CD8-positive, alpha-beta memory T cell (primary cell): ENCODE measurements around the gene SMYD3. TPM values are rescaled to one million over a fixed set of nuclear protein-coding genes. Genes with fewer than 3 reads are reported as not detected.

ENCODE experiments used
- CTCF ChIA-PET: fragments of 350-600 bp; sonication (Branson Sonifier 250); formaldehyde crosslinking; loops from one replicate; lab custom pipeline; 2021; ENCODE audit warnings: antibody characterized with exemption; lab: Charles Lee
- POLR2A ChIA-PET: fragments of 350-600 bp; sonication (Branson Sonifier 250); formaldehyde crosslinking; loops from one replicate; lab custom pipeline; 2021; ENCODE audit warnings: antibody characterized with exemption; lab: Charles Lee
- DNase-seq, 5 donors: peaks; one replicate each; pipeline versions ENCODE4 v3.0.0 to v3.0.0-alpha.2; 2020 to 2022; ENCODE audit warnings: mixed read lengths in 1 of 5
- H3K27ac ChIP-seq: one replicate; pipeline ENCODE4 v1.7.0; 2013; ENCODE audit warnings: low read depth, mild to moderate bottlenecking, low read length, moderate library complexity
- H3K27me3 ChIP-seq: 2 replicates; pipeline ENCODE4 v1.7.0; 2013; ENCODE audit warnings: low read length, mild to moderate bottlenecking; ENCODE audit not compliant: insufficient read depth, poor library complexity, severe bottlenecking
- H3K36me3 ChIP-seq: 2 replicates; pipeline ENCODE4 v1.7.0; 2013; ENCODE audit warnings: mild to moderate bottlenecking, low read length, moderate library complexity; ENCODE audit not compliant: insufficient read depth
- H3K4me1 ChIP-seq: 2 replicates; pipeline ENCODE4 v1.7.0; 2013; ENCODE audit warnings: mild to moderate bottlenecking, low read length, moderate library complexity; ENCODE audit not compliant: insufficient read depth
- H3K4me3 ChIP-seq: 2 replicates; pipeline ENCODE4 v1.7.0; 2013; ENCODE audit warnings: mild to moderate bottlenecking, low read length
- H3K9me3 ChIP-seq: 2 replicates; pipeline ENCODE4 v1.7.0; 2013; ENCODE audit warnings: mild to moderate bottlenecking, low read length
- H3K27ac Mint-ChIP-seq, 8 donors: one replicate each; pipeline ENCODE4 v1.8.0; 2020 to 2021; ENCODE audit warnings: mixed read lengths in 8 of 8, mild to moderate bottlenecking in 6 of 8, inconsistent platforms in 3 of 8, moderate library complexity in 3 of 8
- H3K27me3 Mint-ChIP-seq, 2 donors: one replicate each; pipeline ENCODE4 v1.8.0; 2020 to 2021; ENCODE audit warnings: mixed read lengths in 2 of 2, mild to moderate bottlenecking in 1 of 2, moderate library complexity in 1 of 2
- H3K36me3 Mint-ChIP-seq, 3 donors: one replicate each; pipeline ENCODE4 v1.8.0; 2020 to 2021; ENCODE audit warnings: mixed read lengths in 3 of 3, inconsistent platforms in 1 of 3, mild to moderate bottlenecking in 1 of 3
- H3K4me1 Mint-ChIP-seq, 3 donors: one replicate each; pipeline ENCODE4 v1.8.0; 2020 to 2021; ENCODE audit warnings: mixed read lengths in 3 of 3, inconsistent platforms in 1 of 3, mild to moderate bottlenecking in 1 of 3
- H3K4me3 Mint-ChIP-seq, 7 donors: one replicate each; pipeline ENCODE4 v1.8.0; 2020 to 2021; ENCODE audit warnings: mixed read lengths in 7 of 7, mild to moderate bottlenecking in 6 of 7, moderate library complexity in 4 of 7, inconsistent platforms in 2 of 7
- H3K9me3 Mint-ChIP-seq, 5 donors: one replicate each; pipeline ENCODE4 v1.8.0; 2020 to 2022; ENCODE audit warnings: mixed read lengths in 5 of 5, mild to moderate bottlenecking in 3 of 5, moderate library complexity in 2 of 5, inconsistent platforms in 1 of 5
- polyA plus RNA-seq: library from polyadenylated mRNA; unstranded; fragments of 300-500 nt; fragmentation: Illumina TruSeq; gene quantifications from one replicate; pipeline ENCODE4 v1.2.3, GENCODE V29; 2021
- total RNA-seq, 2 experiments: library from RNA; stranded (reverse); gene quantifications; one replicate each; pipeline ENCODE4 v1.2.3, GENCODE V29; 2021

SMYD3 gene
- total and polyA plus RNA-seq, 3 experiments from 2014 or later = 12.4 to 31.7 (median 14.5) TPM

DNA sequence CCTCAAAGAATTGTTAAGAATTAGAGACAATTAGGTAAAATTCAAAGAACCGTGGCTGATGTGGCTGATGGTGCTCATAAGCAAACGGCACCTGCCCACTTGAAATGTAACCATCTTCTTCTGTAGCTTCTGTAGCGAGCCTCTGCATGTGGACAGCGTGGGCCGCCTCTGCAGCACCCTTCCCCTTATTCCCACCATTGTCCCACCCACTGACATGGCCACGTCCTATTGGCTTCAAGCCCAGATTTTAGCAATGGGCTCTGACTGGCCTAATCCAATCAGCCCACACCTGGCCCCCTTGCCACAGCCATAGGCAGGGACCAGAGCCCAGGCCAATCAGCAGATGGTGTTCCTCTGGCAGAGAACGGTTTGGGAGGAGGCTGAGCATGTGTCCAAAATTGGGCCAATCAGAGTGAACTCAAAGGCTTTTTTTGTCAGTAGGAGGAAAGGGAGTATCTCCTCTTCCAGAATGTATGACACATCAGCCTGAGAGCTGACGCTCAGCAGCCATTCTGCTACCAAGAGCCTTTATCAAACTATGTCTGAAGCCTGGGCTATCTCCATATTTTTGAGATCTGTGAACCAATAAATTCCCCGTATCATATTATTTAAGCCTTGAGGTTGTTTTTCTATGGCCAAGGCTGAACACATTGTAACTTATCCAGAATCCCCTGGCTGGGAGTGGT, 518.5 kb downstream of the SMYD3 start:
- no peaks in the 10 kb centered on the region for H3K9me3 Mint-ChIP-seq
- H3K4me3 Mint-ChIP-seq = no peak overlapping the region
- Histone ChIP-seq H3K4me1 (no peaks in the 10 kb centered on the region), H3K9me3 (no peaks in the 10 kb centered on the region), H3K27me3 (no peaks in the 10 kb centered on the region), H3K4me3 (no peak overlapping the region), H3K27ac (peak overlapping the region; percentile 53), H3K36me3 (no peaks in the 10 kb centered on the region)
- ChIA-PET POLR2A (no interaction called here), CTCF (no interaction called here)
- H3K27ac Mint-ChIP-seq = no peak overlapping the region
- H3K36me3 Mint-ChIP-seq = peaks cover 0 to 10% (median 2%) of the 10 kb centered on the region in 3 donors
- H3K4me1 Mint-ChIP-seq = no peaks in the 10 kb centered on the region
- DNase-seq = no peak
- peaks cover 0 to 6% of the 10 kb centered on the region in 2 donors for H3K27me3 Mint-ChIP-seq

DNA sequence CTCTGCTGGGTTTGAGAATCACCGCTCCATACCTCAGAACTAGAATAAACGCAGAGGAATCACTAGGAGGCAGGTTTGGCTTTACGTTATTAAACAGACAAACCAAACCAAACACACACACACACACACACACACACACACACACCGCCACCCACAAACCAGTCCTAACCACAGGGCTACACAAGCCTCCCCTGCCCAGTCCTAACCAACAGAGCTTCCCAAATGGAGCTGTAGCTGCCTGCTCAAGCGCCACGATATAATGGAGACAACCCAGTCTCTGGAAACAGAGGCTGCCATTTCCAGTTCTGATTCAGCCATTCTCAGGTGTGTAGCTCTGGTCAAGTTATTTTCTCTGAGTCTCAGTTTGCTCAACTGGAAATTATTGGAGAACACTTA, 519.1 kb downstream of the SMYD3 start:
- no peaks in the 10 kb centered on the region for H3K4me1 Mint-ChIP-seq
- POLR2A ChIA-PET = no interaction called here
- Histone ChIP-seq H3K27ac (peak overlapping the region; percentile 53), H3K4me1 (no peaks in the 10 kb centered on the region), H3K27me3 (no peaks in the 10 kb centered on the region), H3K36me3 (no peaks in the 10 kb centered on the region), H3K4me3 (no peak overlapping the region), H3K9me3 (no peaks in the 10 kb centered on the region)
- no peak overlapping the region for H3K27ac Mint-ChIP-seq
- CTCF ChIA-PET = no interaction called here
- H3K9me3 Mint-ChIP-seq = no peaks in the 10 kb centered on the region
- DNase-seq = no peak
- peaks cover 0 to 6% of the 10 kb centered on the region in 2 donors for H3K27me3 Mint-ChIP-seq
- no peak overlapping the region for H3K4me3 Mint-ChIP-seq
- peaks cover 0 to 7% (median 2%) of the 10 kb centered on the region in 3 donors for H3K36me3 Mint-ChIP-seq

- H3K9me3 Mint-ChIP-seq = no peaks in the 10 kb centered on the region
- no peaks in the 10 kb centered on the region for H3K27me3 ChIP-seq
- H3K4me3 ChIP-seq = no peak overlapping the region
- H3K36me3 Mint-ChIP-seq = peaks cover 0 to 7% (median 2%) of the 10 kb centered on the region in 3 donors
- H3K27ac ChIP-seq = peak overlapping the region; percentile 53
- DNase-seq = no peak
- H3K27ac Mint-ChIP-seq = no peak overlapping the region
- peaks cover 0 to 6% of the 10 kb centered on the region in 2 donors for H3K27me3 Mint-ChIP-seq
- H3K36me3 ChIP-seq = no peaks in the 10 kb centered on the region
- no peak overlapping the region for H3K4me3 Mint-ChIP-seq
- ChIA-PET CTCF (no interaction called here), POLR2A (no interaction called here)
- H3K4me1 Mint-ChIP-seq = no peaks in the 10 kb centered on the region
- no peaks in the 10 kb centered on the region for H3K9me3 ChIP-seq
- H3K4me1 ChIP-seq = no peaks in the 10 kb centered on the region
Measured at GRCh38 chr1:245987577-245987976, 519.5 kb downstream of the SMYD3 start.

- H3K4me1 Mint-ChIP-seq = no peaks in the 10 kb centered on the region
- ChIA-PET CTCF (no interaction called here), POLR2A (no interaction called here)
- H3K27me3 Mint-ChIP-seq = peaks cover 0 to 6% of the 10 kb centered on the region in 2 donors
- DNase-seq = no peak
- no peaks in the 10 kb centered on the region for H3K36me3 ChIP-seq
- no peak overlapping the region for H3K4me3 ChIP-seq
- H3K27me3 ChIP-seq = no peaks in the 10 kb centered on the region
- H3K27ac ChIP-seq = peak overlapping the region; percentile 53
- no peaks in the 10 kb centered on the region for H3K9me3 ChIP-seq
- no peaks in the 10 kb centered on the region for H3K9me3 Mint-ChIP-seq
- no peak overlapping the region for H3K27ac Mint-ChIP-seq
- no peak overlapping the region for H3K4me3 Mint-ChIP-seq
- no peaks in the 10 kb centered on the region for H3K4me1 ChIP-seq
- peaks cover 0 to 7% (median 2%) of the 10 kb centered on the region in 3 donors for H3K36me3 Mint-ChIP-seq
Measured at GRCh38 chr1:245987219-245987545, 519.9 kb downstream of the SMYD3 start.

DNA sequence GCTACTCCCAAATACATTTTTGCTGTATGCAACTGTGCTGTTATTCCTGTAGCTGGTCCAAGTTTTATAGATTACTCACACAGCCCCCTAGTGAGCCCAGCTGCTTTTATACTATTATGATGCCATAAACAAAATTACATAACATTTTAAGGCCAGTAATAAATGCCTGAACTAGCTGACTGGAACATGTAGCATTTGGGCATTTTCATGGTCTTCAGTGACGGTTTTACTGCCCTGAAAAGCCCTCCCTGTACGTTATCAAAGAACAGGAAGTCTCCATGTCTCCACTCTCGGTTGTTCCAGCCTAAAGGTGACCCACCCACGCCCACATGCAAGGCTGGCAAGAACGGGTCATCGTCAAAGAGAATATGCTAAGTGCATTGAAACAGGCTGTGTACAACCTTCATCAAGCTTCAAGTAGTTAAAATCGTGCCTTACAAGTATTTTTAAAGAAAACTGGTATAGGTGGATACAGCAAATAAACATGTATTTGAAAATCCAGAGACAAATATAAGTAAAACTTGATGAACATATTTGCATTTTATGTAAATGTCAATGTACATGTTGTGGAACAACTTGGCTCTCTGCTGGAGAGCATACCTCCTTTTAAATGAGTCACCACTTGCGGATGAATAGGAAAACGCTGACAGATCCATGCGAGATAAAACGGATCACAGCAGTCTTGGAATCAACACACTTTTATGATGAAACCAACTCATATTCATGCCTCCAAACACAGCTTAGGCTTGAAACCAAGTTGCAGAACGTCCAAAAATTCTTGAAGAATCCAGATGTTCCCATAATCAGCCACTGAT, 520.5 kb downstream of the SMYD3 start:
- ChIA-PET POLR2A (no interaction called here), CTCF (interaction anchor here (0.9 to 1.4 kb wide), 2 partner anchors 28 to 98 kb away, joined by 3 read pairs; no protein-coding TSS in a partner anchor)
- no peaks in the 10 kb centered on the region for H3K4me1 ChIP-seq
- Mint-ChIP-seq H3K27ac (no peak overlapping the region), H3K4me1 (no peaks in the 10 kb centered on the region), H3K36me3 (peaks cover 0 to 7% (median 2%) of the 10 kb centered on the region in 3 donors), H3K27me3 (peaks cover 0 to 6% of the 10 kb centered on the region in 2 donors), H3K4me3 (no peak overlapping the region), H3K9me3 (no peaks in the 10 kb centered on the region)
- DNase-seq = no peak
- peak overlapping the region; percentile 53 for H3K27ac ChIP-seq
- H3K27me3 ChIP-seq = no peaks in the 10 kb centered on the region
- no peak overlapping the region for H3K4me3 ChIP-seq
- no peaks in the 10 kb centered on the region for H3K9me3 ChIP-seq
- H3K36me3 ChIP-seq = no peaks in the 10 kb centered on the region

DNA sequence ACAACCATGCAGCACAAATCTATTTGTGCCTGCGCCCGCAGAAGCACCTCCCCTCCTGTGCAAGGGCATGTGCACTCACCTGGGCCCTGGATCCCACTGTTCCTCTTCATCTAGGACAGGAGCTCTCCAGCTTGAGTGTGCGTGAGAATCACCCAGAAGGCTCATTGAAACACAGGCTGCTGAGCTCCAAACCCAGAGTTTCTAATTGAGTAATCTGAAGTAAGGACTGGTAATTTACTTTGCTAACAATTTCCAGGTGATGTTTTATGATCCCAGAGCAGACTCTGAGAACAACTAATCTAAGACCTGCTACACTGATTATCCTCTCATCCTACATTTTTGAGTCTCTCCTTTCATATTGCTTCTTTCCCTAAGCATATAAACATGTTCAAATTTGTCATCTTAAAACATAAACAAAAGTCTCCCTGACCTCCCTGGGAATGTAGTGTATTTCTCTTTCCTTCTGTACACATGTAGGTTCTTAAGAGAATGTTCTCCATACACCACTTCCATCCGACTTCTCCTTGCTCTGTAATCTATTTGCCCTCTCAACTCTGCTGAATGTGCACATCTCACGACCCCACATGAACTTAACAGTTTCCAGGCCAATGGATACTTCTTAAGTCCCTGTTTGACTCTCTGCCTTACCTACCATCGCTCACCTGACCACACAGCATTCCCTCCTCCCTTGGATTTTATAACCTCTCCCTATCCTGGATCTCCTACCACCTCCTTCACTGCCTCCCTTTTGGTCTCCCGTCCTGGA, 522.5 kb downstream of the SMYD3 start:
- no peak overlapping the region for H3K4me3 Mint-ChIP-seq
- H3K36me3 Mint-ChIP-seq = peaks cover 0 to 7% (median 0%) of the 10 kb centered on the region in 3 donors
- H3K27me3 ChIP-seq = no peaks in the 10 kb centered on the region
- no peaks in the 10 kb centered on the region for H3K9me3 ChIP-seq
- H3K4me3 ChIP-seq = no peak overlapping the region
- H3K36me3 ChIP-seq = no peaks in the 10 kb centered on the region
- H3K4me1 Mint-ChIP-seq = no peaks in the 10 kb centered on the region
- DNase-seq = no peak
- no peaks in the 10 kb centered on the region for H3K4me1 ChIP-seq
- POLR2A ChIA-PET = no interaction called here
- peaks cover 0 to 6% of the 10 kb centered on the region in 2 donors for H3K27me3 Mint-ChIP-seq
- H3K9me3 Mint-ChIP-seq = no peaks in the 10 kb centered on the region
- H3K27ac Mint-ChIP-seq = peak overlapping the region in 1 of 8 donors; percentile 12
- no peak overlapping the region for H3K27ac ChIP-seq
- CTCF ChIA-PET = no interaction called here

- H3K27me3 ChIP-seq = no peaks in the 10 kb centered on the region
- CTCF ChIA-PET = no interaction called here
- Mint-ChIP-seq H3K9me3 (no peaks in the 10 kb centered on the region), H3K36me3 (peaks cover 0 to 3% (median 0%) of the 10 kb centered on the region in 3 donors), H3K27me3 (peaks cover 0 to 2% of the 10 kb centered on the region in 2 donors), H3K4me1 (no peaks in the 10 kb centered on the region), H3K4me3 (no peak overlapping the region), H3K27ac (no peak overlapping the region)
- no peaks in the 10 kb centered on the region for H3K9me3 ChIP-seq
- POLR2A ChIA-PET = no interaction called here
- H3K4me3 ChIP-seq = no peak overlapping the region
- H3K27ac ChIP-seq = no peak overlapping the region
- DNase-seq = no peak
- no peaks in the 10 kb centered on the region for H3K4me1 ChIP-seq
- no peaks in the 10 kb centered on the region for H3K36me3 ChIP-seq
Measured at GRCh38 chr1:245983294-245983967, 523.6 kb downstream of the SMYD3 start.
